ENCODE data around the gene C1QL3. TPM values are rescaled to one million over a fixed set of nuclear protein-coding genes. Genes with fewer than 3 reads are reported as not detected.

The C1QL3 gene
- total RNA-seq, 4 donors from 2014 or later = not detected

DNA sequence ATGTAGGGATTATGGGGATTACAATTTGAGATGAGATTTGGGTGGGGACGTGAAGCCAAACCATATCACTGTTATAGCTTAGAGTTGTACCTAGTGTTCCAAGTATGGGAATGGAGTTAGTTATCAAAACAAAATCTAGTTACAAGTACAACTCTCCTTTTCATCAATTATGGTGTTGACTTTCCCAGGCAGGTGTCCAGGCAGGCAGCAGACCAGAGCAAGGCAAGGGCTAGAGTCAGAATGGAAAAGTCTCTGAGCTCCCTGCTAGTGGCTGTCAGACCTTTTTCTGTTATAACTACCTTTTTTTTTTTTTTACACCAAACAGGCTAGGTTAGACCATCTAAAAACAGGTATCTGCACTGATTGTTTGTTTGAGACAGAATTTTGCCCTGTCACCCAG is 55.7 kb downstream of the C1QL3 start:
- Histone ChIP-seq H3K4me3 (no peak overlapping the region), H3K9me3 (no peaks in the 10 kb centered on the region), H3K27me3 (no peaks in the 10 kb centered on the region), H3K36me3 (no peaks in the 10 kb centered on the region), H3K4me1 (no peaks in the 10 kb centered on the region), H3K27ac (no peak overlapping the region)
- intact Hi-C loops (cut with DNase I; ENCODE audit: low total_unique reads) = no loop called here
- DNase-seq = no peak
- TF ChIP-seq, protein P1, sequence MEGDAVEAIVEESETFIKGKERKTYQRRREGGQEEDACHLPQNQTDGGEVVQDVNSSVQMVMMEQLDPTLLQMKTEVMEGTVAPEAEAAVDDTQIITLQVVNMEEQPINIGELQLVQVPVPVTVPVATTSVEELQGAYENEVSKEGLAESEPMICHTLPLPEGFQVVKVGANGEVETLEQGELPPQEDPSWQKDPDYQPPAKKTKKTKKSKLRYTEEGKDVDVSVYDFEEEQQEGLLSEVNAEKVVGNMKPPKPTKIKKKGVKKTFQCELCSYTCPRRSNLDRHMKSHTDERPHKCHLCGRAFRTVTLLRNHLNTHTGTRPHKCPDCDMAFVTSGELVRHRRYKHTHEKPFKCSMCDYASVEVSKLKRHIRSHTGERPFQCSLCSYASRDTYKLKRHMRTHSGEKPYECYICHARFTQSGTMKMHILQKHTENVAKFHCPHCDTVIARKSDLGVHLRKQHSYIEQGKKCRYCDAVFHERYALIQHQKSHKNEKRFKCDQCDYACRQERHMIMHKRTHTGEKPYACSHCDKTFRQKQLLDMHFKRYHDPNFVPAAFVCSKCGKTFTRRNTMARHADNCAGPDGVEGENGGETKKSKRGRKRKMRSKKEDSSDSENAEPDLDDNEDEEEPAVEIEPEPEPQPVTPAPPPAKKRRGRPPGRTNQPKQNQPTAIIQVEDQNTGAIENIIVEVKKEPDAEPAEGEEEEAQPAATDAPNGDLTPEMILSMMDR (IDR thresholded peaks at IDR 0.05) = no peak
- TF ChIP-seq POLR2A (IDR thresholded peaks at IDR 0.05) = no peak

Small RNA genes lying within 50 kb of the gene (small RNA-seq; reads per million reads assigned to genes)
- gene RNU2-18P = not detected

Other genes starting within 250 kb of the C1QL3 start
- 10 to 100 TPM in 2 of 4 donors, 1 to 10 TPM in 2; 4.1 to 13.5 (median 11.0) TPM for gene PTER, start 84.9 kb downstream of the C1QL3 start, total RNA-seq

Measured in uterus (tissue), 4 donors.